HG03571 (cell line): ENCODE results near the gene AGBL1.

Experiments used
- ATAC-seq: cut with Tn5 transposase; IDR thresholded peaks from one replicate; pipeline ENCODE4 v1.9.1; 2021; ENCODE audit not compliant: unreplicated experiment

AGBL1 gene

GRCh38 chr15:86570738-86571137, 491.1 kb downstream of the AGBL1 start:
- no peak for ATAC-seq

- ATAC-seq = no peak
Measured at GRCh38 chr15:86571873-86572272, 492.2 kb downstream of the AGBL1 start.

GRCh38 chr15:86572368-86572841, 492.7 kb downstream of the AGBL1 start:
- ATAC-seq = no peak

GRCh38 chr15:86573476-86573875, 493.8 kb downstream of the AGBL1 start:
- ATAC-seq = no peak

- ATAC-seq = no peak
Measured at GRCh38 chr15:86588413-86588812, 508.7 kb downstream of the AGBL1 start.

GRCh38 chr15:86590461-86590860, 510.8 kb downstream of the AGBL1 start:
- ATAC-seq = no peak

GRCh38 chr15:86591158-86591557, 511.5 kb downstream of the AGBL1 start:
- ATAC-seq = no peak

- ATAC-seq = no peak
Measured at GRCh38 chr15:86591994-86592735, 512.5 kb downstream of the AGBL1 start.

GRCh38 chr15:86595741-86596140, 516.1 kb downstream of the AGBL1 start:
- ATAC-seq = no peak

GRCh38 chr15:86603466-86603865, 523.8 kb downstream of the AGBL1 start:
- no peak for ATAC-seq

GRCh38 chr15:86608461-86609205, 529.0 kb downstream of the AGBL1 start:
- no peak for ATAC-seq

- ATAC-seq = no peak
Measured at GRCh38 chr15:86609275-86609674, 529.6 kb downstream of the AGBL1 start.

GRCh38 chr15:86610038-86610437, 530.4 kb downstream of the AGBL1 start:
- no peak for ATAC-seq

GRCh38 chr15:86611417-86612040, 531.9 kb downstream of the AGBL1 start:
- no peak for ATAC-seq

GRCh38 chr15:86615411-86615810, 535.7 kb downstream of the AGBL1 start:
- no peak for ATAC-seq

- no peak for ATAC-seq
Measured at GRCh38 chr15:86615816-86616215, 536.1 kb downstream of the AGBL1 start.

GRCh38 chr15:86616771-86617170, 537.1 kb downstream of the AGBL1 start:
- ATAC-seq = no peak

- ATAC-seq = no peak
Measured at GRCh38 chr15:86620157-86620556, 540.5 kb downstream of the AGBL1 start.

GRCh38 chr15:86620641-86621349, 541.1 kb downstream of the AGBL1 start:
- no peak for ATAC-seq

GRCh38 chr15:86623236-86623635, 543.6 kb downstream of the AGBL1 start:
- ATAC-seq = no peak
